ENCODE results near the gene TSPAN15. TPM values are rescaled to one million over a fixed set of nuclear protein-coding genes. Genes with fewer than 3 reads are reported as not detected.

Gene TSPAN15
- total RNA-seq, 2 experiments from 2014 or later: 2.4 to 3.1 TPM

GRCh38 chr10:69409176-69409495 lies 42.1 kb upstream of the TSPAN15 start:
- no peaks in the 10 kb centered on the region for H4K20me1 ChIP-seq (ENCODE audit: insufficient read depth, low read length)
- ChIA-PET POLR2A (interaction anchor here (0.8 kb wide), 1 partner anchor 16 kb away, joined by 3 read pairs; no protein-coding TSS in a partner anchor), CTCF (ENCODE audit: unreplicated experiment) (no interaction called here)
- H3K36me3 ChIP-seq (ENCODE audit: insufficient read depth, low read length): no peaks in the 10 kb centered on the region
- TF ChIP-seq EZH2phosphoT487 (IDR thresholded peaks at IDR 0.05; ENCODE audit: borderline replicate concordance, low read depth, low read length): no peak
- H3K9me2 ChIP-seq (ENCODE audit: insufficient read depth, low read length): no peaks in the 10 kb centered on the region
- H3K4me3 ChIP-seq (ENCODE audit: low read depth, low read length, poor library complexity, severe bottlenecking): no peak overlapping the region
- DNase-seq (ENCODE audit: low spot score): no peak
- H3K79me2 ChIP-seq (ENCODE audit: insufficient read depth, low read depth, low read length): no peaks in the 10 kb centered on the region
- no peak overlapping the region for H3K27ac ChIP-seq (ENCODE audit: low read depth, low read length, poor library complexity, severe bottlenecking)
- H3K9me3 ChIP-seq (ENCODE audit: low read length): no peaks in the 10 kb centered on the region
- peaks cover 28% of the 10 kb centered on the region for H3K4me1 ChIP-seq (ENCODE audit: insufficient read depth, low read length, poor library complexity, severe bottlenecking)
- no TSS peak for BruUV-seq (replicated peaks)
- intact Hi-C loops (cut with micrococcal nuclease; ENCODE audit: unreplicated experiment): loop anchor here (5.0 kb wide), 1 partner anchor 228 kb away; no protein-coding TSS in a partner anchor
- H3K4me2 ChIP-seq (ENCODE audit: low read length): peak overlapping the region; percentile 46
- peak overlapping the region; percentile 60; the same call in 1 of the 2 replicates for H2AFZ ChIP-seq (ENCODE audit: low read length)

GRCh38 chr10:69409968-69410367 lies 41.3 kb upstream of the TSPAN15 start:
- Histone ChIP-seq H3K36me3 (ENCODE audit: insufficient read depth, low read length) (no peaks in the 10 kb centered on the region), H3K4me1 (ENCODE audit: insufficient read depth, low read length, poor library complexity, severe bottlenecking) (peaks cover 28% of the 10 kb centered on the region), H3K79me2 (ENCODE audit: insufficient read depth, low read depth, low read length) (no peaks in the 10 kb centered on the region), H3K9me2 (ENCODE audit: insufficient read depth, low read length) (no peaks in the 10 kb centered on the region), H3K4me2 (ENCODE audit: low read length) (peak overlapping the region; percentile 41; the same call in 1 of the 2 replicates), H2AFZ (ENCODE audit: low read length) (no peak overlapping the region), H3K9me3 (ENCODE audit: low read length) (no peaks in the 10 kb centered on the region), H3K27ac (ENCODE audit: low read depth, low read length, poor library complexity, severe bottlenecking) (no peak overlapping the region), H4K20me1 (ENCODE audit: insufficient read depth, low read length) (no peaks in the 10 kb centered on the region), H3K4me3 (ENCODE audit: low read depth, low read length, poor library complexity, severe bottlenecking) (no peak overlapping the region)
- intact Hi-C loops (cut with micrococcal nuclease; ENCODE audit: unreplicated experiment): loop anchor here (5.0 to 10.0 kb wide), 2 partner anchors 227 to 405 kb away; no protein-coding TSS in a partner anchor
- ChIA-PET POLR2A (no interaction called here), CTCF (ENCODE audit: unreplicated experiment) (no interaction called here)
- TF ChIP-seq CTCF (conservative IDR thresholded peaks at IDR 0.05; ENCODE audit: low read length): no peak
- no peak for TF ChIP-seq EZH2phosphoT487 (IDR thresholded peaks at IDR 0.05; ENCODE audit: borderline replicate concordance, low read depth, low read length)
- no TSS peak for BruUV-seq (replicated peaks)
- DNase-seq (ENCODE audit: low spot score): peak; percentile 78

- no peak overlapping the region for H3K4me3 ChIP-seq (ENCODE audit: low read depth, low read length, poor library complexity, severe bottlenecking)
- H3K9me2 ChIP-seq (ENCODE audit: insufficient read depth, low read length): no peaks in the 10 kb centered on the region
- no peak overlapping the region; the same call in 1 of the 2 replicates for H3K4me2 ChIP-seq (ENCODE audit: low read length)
- no peaks in the 10 kb centered on the region for H3K36me3 ChIP-seq (ENCODE audit: insufficient read depth, low read length)
- H3K79me2 ChIP-seq (ENCODE audit: insufficient read depth, low read depth, low read length): no peaks in the 10 kb centered on the region
- H2AFZ ChIP-seq (ENCODE audit: low read length): no peak overlapping the region
- no peak overlapping the region for H3K27ac ChIP-seq (ENCODE audit: low read depth, low read length, poor library complexity, severe bottlenecking)
- ChIA-PET POLR2A (no interaction called here), CTCF (ENCODE audit: unreplicated experiment) (no interaction called here)
- no peak for DNase-seq (ENCODE audit: low spot score)
- no peak for TF ChIP-seq CTCF (conservative IDR thresholded peaks at IDR 0.05; ENCODE audit: low read length)
- TF ChIP-seq EZH2phosphoT487 (IDR thresholded peaks at IDR 0.05; ENCODE audit: borderline replicate concordance, low read depth, low read length): no peak
- peaks cover 28% of the 10 kb centered on the region for H3K4me1 ChIP-seq (ENCODE audit: insufficient read depth, low read length, poor library complexity, severe bottlenecking)
- intact Hi-C loops (cut with micrococcal nuclease; ENCODE audit: unreplicated experiment): loop anchor here (10.0 kb wide), 1 partner anchor 406 kb away; no protein-coding TSS in a partner anchor
- H3K9me3 ChIP-seq (ENCODE audit: low read length): no peaks in the 10 kb centered on the region
- H4K20me1 ChIP-seq (ENCODE audit: insufficient read depth, low read length): no peaks in the 10 kb centered on the region
- BruUV-seq (replicated peaks): no TSS peak
These were observed 40.8 kb upstream of the TSPAN15 start for GRCh38 chr10:69410487-69410886.
